ENCODE measurements around the gene COA1.
"Not testable (repeated sequence)": the region's sequence is repeated elsewhere in the genome, so short reads cannot be mapped to it uniquely, and the experiment has no call there.

COA1 gene

GRCh38 chr7:43624156-43624555, 105.2 kb downstream of the COA1 start:
- DNase-seq: no peak

DNA sequence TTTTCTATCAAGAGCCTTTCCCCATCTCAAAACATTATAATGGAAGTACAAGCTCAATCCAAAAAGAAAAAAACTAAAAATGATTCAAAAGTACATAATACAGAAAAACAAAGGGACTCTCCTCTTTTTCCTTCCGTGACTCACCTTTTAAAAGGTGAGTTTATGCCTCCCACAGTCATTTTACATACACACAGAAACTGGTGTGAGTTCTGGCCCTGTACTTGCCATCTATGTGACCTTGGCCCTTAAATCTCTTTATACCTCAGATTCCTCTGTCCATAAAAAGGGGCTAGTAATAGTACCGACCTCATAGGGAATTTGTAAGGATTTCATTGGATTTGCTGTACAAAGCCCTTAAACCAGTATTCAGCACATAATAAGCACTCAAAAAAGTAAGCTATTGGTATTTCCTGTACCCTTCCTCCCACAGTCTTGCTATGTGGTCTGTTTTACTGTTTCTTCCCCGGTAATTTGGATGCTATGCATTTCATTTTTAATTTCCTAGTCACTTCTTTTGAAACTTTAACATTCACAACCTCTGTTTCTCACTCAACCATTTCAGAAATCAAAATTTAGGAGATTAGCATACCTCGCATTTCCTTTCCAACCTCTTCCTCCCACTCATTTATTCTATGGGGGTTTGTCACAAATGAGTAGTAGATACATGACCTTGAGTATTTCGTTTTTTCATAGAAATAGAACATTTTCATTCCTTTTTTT, 107.4 kb downstream of the COA1 start:
- DNase-seq: no peak

- no peak for DNase-seq
These were observed 109.9 kb downstream of the COA1 start for GRCh38 chr7:43619213-43620012.

DNA sequence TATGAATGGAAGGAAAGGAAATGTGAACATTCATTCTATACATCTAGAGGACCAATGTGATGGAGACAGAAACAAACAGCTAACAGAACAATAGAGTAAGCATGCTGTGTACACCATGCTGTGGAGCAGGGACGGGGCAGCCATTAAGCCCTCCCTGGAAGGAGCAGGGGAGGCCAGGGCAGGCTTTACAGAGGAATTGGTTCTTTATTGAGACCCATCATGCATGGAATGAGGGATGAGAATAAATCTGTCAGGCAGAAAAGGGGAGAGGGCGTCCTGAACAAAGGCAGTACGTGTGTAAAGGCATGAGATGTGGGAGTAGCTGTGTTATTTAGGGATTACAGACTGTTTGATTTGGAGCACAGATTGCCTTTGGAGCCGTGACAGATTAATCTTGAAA, 111.2 kb downstream of the COA1 start:
- DNase-seq: no peak

DNA sequence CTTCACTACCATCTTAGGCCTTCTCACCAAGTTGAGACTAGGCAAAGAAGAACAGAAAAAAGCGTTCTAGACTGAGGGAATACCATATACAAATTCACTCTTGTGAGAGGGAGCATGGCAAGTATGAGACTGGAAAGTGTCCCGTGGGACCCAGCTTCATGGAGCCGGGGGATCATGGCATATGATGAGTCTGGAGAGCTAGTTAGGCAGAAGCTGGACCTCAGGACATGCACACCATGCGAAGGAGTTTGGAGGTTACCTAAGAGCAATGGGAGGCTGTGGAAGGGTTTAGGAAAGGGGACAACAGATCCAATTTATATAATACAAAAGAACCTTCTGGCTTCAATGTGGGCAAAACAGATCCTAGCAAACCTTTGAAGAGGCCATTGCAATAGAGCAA, 112.3 kb downstream of the COA1 start:
- no peak for DNase-seq

GRCh38 chr7:43615558-43616145, 113.7 kb downstream of the COA1 start:
- no peak for DNase-seq

DNA sequence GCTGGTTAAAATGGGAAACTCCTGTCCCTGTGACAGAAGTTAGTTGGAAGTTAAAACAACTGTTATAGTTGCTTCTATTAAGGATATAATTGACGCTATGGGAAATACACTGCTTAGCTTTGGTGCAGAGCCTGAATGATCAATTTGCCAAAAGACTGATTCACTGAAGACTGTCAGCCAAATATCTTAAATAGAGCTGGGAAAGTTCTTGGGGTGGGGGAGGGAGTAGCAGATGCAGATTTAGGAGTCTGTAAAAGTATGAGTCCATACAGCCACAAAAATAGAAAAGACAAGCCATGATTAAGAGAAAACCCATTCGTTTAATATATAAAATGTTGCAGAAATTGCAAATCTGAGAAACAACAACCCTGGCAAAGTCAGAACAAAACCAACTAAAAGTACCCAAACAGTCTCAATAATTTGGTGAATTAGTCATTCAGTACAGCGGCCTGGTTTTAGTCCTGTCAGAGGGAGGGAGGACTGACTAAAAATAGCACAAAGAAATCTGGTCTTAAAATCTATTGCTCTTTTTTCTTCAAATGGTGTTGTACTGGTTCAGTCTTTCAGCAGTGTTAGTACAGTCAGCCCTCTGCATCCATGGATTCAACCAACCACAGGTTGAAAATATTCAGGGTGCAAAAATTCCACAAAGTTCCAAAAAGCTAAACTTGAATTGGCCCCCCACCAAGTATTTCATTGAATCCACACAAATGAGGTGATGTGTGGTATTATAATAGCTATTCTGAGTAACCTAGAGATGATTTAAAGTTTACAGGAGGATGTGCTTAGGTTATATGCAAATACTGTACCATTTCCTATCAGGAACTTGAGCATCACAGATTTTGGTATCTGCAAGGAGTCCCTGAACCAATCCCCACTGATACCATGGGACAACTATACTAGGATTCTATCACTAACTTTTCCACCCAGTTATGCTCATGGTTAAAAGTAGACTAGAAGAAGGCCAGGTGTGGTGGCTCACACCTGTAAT, 116.4 kb downstream of the COA1 start:
- DNase-seq: no peak

- DNase-seq: no peak
These were observed 117.2 kb downstream of the COA1 start for GRCh38 chr7:43612128-43612527.

DNA sequence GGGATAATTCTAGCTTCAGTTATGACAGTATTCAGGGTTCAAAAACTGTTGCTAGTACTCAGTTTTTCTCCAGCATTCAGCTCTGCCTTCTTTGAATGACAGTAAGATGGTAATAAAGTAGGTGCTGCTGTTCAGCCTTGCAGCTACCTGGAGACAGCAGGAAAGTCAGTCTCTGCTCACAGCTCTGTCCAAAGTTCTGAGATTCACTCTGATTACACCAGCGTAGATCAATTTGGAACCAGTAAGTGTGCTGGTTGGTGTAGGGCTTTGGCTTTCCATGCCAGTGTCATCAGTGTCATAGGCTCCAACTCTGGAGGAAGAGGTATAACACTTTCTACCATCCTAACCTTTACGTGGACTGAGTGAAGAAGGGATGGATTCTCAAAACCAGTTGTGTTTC, 120.2 kb downstream of the COA1 start:
- DNase-seq: no peak

GRCh38 chr7:43604251-43604650, 125.1 kb downstream of the COA1 start:
- DNase-seq: no peak

GRCh38 chr7:43602256-43602655, 127.1 kb downstream of the COA1 start:
- no peak for DNase-seq

DNA sequence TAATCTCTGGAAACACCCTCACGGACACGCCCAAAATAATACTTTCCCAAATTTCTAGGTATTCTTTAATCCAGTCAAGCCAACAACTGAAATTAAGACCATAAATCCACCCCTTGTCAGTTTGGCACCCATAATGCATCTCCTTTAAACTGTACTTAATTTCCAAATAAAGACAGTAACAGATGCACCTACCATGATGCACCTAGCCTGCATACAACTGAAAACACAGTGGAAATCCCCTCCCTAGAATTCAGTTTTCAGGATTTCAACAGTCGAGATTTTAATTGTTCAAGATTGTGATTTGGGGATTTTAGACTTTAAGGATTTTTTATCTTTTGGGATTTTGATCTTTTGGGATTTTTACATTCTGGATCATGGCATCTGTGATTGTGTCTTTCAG, 129.3 kb downstream of the COA1 start:
- DNase-seq: no peak

GRCh38 chr7:43596426-43596825, 132.9 kb downstream of the COA1 start:
- not testable (repeated sequence) for DNase-seq

- DNase-seq: no peak
These were observed 135.3 kb downstream of the COA1 start for GRCh38 chr7:43594020-43594419.

DNA sequence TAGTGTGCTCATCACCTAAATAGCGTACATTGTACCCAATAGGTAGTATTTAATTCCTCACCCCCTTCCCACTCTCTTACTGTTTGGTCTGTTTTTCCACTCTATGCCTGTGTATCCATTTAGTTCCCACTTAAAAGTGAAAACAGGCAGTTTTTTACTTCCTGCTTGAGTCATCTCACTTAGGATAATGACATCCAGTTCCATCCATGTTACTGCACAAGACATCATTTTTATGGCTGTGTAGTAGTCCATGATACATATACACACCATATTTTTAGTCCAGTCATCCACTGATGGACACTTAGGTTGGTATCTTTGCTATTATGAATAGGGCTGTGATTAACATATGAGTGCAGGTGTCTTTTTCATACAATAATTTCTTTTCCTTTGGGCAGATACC, 136.3 kb downstream of the COA1 start:
- no peak for DNase-seq

DNA sequence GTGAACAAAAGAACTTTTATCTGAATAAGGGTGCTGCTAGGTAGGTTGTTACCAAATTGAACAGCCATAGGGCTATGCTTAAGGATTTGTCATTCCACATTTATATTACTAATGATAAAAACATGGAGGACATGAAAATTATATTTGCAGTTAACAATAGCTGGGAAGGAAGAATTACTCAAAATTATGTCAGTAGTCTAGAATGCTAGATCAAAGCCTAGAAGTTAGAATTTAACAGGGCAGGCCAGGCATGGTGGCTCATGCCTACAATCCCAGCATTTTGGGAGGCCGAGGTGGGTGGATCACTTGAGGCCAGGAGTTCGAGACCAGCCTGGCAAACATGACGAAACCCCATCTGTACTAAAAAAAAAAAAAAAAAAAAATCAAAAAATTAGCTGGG, 137.0 kb downstream of the COA1 start:
- DNase-seq: no peak

DNA sequence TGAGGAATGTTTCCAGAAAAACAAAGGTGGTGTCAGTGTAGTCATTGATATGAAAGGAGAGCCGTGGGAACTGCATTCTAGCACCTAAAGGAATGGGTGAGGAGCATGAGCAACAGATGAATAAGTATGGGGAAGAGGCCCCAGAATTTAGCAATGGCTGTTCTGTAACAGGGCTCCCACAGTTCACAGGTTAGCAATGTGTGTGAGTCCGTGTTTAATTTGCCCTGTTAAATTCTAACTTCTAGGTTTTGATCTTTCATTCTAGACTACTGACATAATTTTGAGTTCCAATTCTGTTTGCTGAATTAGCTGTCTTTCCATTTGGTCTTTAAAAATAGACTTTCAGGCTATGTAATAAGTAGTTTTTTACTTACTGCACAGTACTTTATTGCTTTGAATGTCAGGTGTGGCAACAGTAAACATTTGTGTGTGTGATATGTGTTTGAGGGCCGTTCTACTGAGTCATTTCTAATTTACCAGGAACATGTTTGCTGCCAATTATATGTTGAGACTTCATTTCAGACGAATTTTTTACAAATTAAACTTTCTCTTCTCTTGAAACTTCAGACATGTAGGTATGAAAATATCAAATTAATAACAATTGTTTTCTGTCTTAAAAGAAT, 137.7 kb downstream of the COA1 start:
- DNase-seq: no peak

GRCh38 chr7:43590862-43591557, 138.3 kb downstream of the COA1 start:
- no peak for DNase-seq

DNA sequence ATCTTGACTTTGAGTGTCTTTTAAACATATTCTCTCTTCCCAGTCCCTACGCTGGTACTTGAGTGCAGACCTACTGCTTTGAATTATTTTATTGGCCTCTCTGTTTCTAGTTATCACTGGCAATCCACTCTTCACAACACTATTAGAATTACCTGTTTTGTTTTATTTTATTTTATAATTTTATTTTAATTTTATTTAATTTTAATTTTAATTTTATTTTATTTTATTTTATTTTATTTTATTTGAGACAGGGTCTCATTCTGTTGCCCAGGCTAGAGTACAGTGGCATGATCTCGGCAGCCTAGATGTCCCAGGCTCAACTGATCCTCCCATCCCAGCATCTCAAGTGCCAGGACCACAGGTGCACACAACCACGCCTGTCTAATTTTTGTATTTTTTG, 139.6 kb downstream of the COA1 start:
- DNase-seq: no peak
